Peyer's patch (tissue), 4 donors: ENCODE results near the gene LIG1. TPM values are rescaled to one million over a fixed set of nuclear protein-coding genes. Genes with fewer than 3 reads are reported as not detected.

Experiments
- DNase-seq, 3 donors: peaks; one replicate each; pipeline ENCODE4 v3.0.0-alpha.2; 2017 to 2019
- H3K27ac ChIP-seq, 4 donors: fragments of 200-600 bp; sonication (generic); one replicate each; pipeline ENCODE4 v1.5.1; 2016 to 2019
- H3K27me3 ChIP-seq, 2 donors: fragments of 200-600 bp; sonication (generic); one replicate each; pipeline ENCODE4 v1.5.1; 2019
- H3K36me3 ChIP-seq, 3 donors: fragments of 200-600 bp; sonication (generic); one replicate each; pipeline ENCODE4 v1.5.1; 2016 to 2019
- H3K4me1 ChIP-seq, 4 donors: fragments of 200-600 bp; sonication (generic); one replicate each; pipeline ENCODE4 v1.5.1; 2016 to 2019
- H3K4me3 ChIP-seq, 4 donors: fragments of 200-600 bp; sonication (generic); 1 replicate in 3 of 4; 2 replicates in 1 of 4; pipeline ENCODE4 v1.5.1; 2016 to 2019; ENCODE audit warnings: mild to moderate bottlenecking in 1 of 4
- H3K9me3 ChIP-seq, 4 donors: fragments of 200-600 bp; sonication (generic); one replicate each; pipeline ENCODE4 v1.5.1; 2016 to 2019; ENCODE audit warnings: mild to moderate bottlenecking in 1 of 4
- CTCF ChIP-seq, 6 experiments: fragments of 450-650 bp in 4 of 6; fragments of 200-600 bp in 2 of 6; sonication (generic) in 1 of 6; IDR thresholded peaks; one replicate each; pipeline ENCODE4 v1.5.1; 2017 to 2019; ENCODE audit warnings: antibody characterized with exemption in 6 of 6, mild to moderate bottlenecking in 3 of 6, moderate library complexity in 1 of 6
- POLR2A ChIP-seq, 2 donors: fragments of 450-650 bp; IDR thresholded peaks; one replicate each; pipeline ENCODE4 v1.5.1; 2017; ENCODE audit warnings: antibody characterized with exemption in 2 of 2, mild to moderate bottlenecking in 2 of 2, moderate library complexity in 2 of 2
- total RNA-seq, 4 donors: library from RNA; depleted of rRNA; stranded (reverse); fragments of >200 nt; gene quantifications; one replicate each; pipeline ENCODE4 v1.1.0, GENCODE V29; 2016

The LIG1 gene
- total RNA-seq, 4 donors from 2014 or later: 30.3 to 104 (median 32.9) TPM

DNA sequence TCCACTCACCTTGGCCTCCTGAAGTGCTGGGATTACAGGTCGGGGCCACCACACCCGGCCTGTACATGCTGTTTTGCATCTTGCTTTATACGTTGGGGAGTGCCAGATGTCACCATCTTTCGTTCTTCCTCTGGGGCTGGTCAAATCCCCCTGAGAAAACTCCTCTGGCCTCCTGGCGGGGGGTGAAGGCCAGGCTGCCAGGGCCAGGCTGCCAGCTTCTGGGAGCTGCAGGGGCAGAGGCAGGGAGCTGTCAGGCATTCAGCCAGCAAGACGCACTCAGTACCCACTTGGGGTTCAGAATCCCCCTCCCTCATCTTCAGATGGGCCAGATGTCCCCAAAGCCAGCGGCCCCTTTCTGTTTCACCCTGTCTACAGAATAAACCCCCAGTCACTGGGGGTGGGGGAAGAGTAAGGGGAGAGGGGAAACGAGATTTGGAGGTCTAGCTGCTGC, 16.4 kb upstream of the LIG1 start:
- no peak for TF ChIP-seq POLR2A (IDR thresholded peaks at IDR 0.05)
- TF ChIP-seq CTCF (IDR thresholded peaks at IDR 0.05): no peak
- Histone ChIP-seq H3K27me3 (no peaks in the 10 kb centered on the region), H3K4me3 (no peak overlapping the region), H3K27ac (no peak overlapping the region), H3K36me3 (no peaks in the 10 kb centered on the region), H3K9me3 (peaks cover 0 to 2% (median 0%) of the 10 kb centered on the region in 4 donors), H3K4me1 (no peaks in the 10 kb centered on the region)
- DNase-seq: no peak

DNA sequence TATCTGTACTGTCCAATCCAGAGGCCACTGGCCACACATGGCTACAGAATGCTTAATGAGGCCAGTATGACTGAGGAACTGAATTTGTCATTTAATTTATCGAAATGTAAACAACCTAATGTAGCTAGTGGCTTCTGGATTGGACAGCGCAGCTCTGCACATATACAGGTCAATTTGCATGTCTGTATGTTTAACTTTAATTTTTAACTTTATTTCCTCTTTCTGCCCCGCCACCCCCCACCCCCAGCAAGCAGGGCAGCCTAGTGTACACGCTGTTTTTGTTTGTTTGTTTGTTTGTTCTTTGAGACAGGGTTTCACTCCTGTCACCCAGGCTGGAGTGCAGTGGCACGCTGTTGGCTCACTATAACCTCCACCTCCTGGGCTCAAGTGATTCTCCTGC, 15.9 kb upstream of the LIG1 start:
- no peak for DNase-seq
- H3K36me3 ChIP-seq: no peaks in the 10 kb centered on the region
- H3K27ac ChIP-seq: no peak overlapping the region
- H3K27me3 ChIP-seq: no peaks in the 10 kb centered on the region
- no peak overlapping the region for H3K4me3 ChIP-seq
- peaks cover 0 to 5% (median 0%) of the 10 kb centered on the region in 4 donors for H3K9me3 ChIP-seq
- TF ChIP-seq POLR2A (IDR thresholded peaks at IDR 0.05): no peak
- no peak for TF ChIP-seq CTCF (IDR thresholded peaks at IDR 0.05)
- H3K4me1 ChIP-seq: no peaks in the 10 kb centered on the region

DNA sequence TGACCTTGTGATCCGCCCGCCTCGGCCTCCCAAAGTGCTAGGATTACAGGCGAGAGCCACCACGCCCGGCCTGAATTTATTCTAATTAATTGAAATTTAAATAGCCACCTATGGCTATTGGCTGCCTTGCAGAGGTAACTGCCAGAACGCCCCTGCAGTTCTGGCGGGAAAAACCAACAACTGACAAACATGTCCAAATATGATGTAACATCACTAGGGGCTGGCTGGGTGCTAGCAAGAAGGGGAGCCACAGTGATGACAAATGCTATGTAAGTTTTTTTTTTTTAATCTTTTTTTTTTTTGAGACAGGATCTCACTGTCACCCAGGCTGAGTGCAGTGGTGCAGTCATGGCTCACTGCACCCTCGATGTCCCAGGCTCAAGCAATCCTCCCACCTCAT, 13.2 kb upstream of the LIG1 start:
- no peak for TF ChIP-seq CTCF (IDR thresholded peaks at IDR 0.05)
- TF ChIP-seq POLR2A (IDR thresholded peaks at IDR 0.05): no peak
- no peak overlapping the region for H3K4me3 ChIP-seq
- DNase-seq: no peak
- no peaks in the 10 kb centered on the region for H3K4me1 ChIP-seq
- no peaks in the 10 kb centered on the region for H3K36me3 ChIP-seq
- H3K9me3 ChIP-seq: peaks cover 0 to 5% (median 0%) of the 10 kb centered on the region in 4 donors
- H3K27me3 ChIP-seq: no peaks in the 10 kb centered on the region
- no peak overlapping the region for H3K27ac ChIP-seq

DNA sequence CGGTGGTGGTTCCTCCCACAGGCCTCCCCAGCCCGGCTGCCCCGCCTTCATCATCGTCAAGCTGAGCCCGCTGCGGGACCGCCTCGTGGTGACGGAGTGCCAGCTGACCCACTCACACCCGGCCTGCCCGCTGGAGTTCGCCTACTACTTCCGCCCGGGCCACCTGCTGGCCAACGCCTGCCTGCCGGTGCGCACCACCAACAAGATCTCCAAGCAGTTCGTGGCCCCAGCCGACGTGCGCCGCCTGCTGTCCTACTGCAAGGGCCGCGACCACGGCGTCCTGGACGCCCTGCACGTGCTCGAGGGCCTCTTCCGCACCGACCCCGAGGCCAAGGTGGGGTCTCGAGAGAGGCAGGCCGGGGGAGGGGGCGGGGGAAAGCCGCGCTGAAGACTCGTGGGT, 12.3 kb upstream of the LIG1 start:
- H3K36me3 ChIP-seq: no peaks in the 10 kb centered on the region
- no peaks in the 10 kb centered on the region for H3K27me3 ChIP-seq
- H3K4me3 ChIP-seq: no peak overlapping the region
- no peaks in the 10 kb centered on the region for H3K4me1 ChIP-seq
- no peak overlapping the region for H3K27ac ChIP-seq
- peaks cover 0 to 5% (median 0%) of the 10 kb centered on the region in 4 donors for H3K9me3 ChIP-seq
- TF ChIP-seq CTCF (IDR thresholded peaks at IDR 0.05) (no peak), POLR2A (IDR thresholded peaks at IDR 0.05) (no peak)
- DNase-seq: no peak

DNA sequence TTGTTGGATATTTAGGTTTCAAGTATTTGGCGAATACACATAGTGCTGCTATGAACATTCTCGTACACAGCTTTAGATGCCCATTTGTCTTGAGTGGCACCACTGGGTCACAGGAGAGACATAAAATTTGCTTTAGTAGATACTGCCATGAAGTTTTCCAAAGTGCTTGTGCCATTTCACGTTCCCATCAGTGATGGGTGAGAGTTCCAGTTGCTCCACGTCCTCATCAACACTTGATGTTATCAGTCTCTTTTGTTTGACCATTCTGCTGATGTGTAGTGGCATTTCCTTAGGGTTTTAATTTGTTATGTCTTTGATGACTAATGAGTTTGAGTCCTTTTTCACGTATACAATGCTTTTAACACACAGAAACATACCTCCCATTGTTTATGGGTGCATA, 11.4 kb upstream of the LIG1 start:
- no peaks in the 10 kb centered on the region for H3K27me3 ChIP-seq
- TF ChIP-seq CTCF (IDR thresholded peaks at IDR 0.05): no peak
- no peak for TF ChIP-seq POLR2A (IDR thresholded peaks at IDR 0.05)
- H3K27ac ChIP-seq: no peak overlapping the region
- H3K4me1 ChIP-seq: no peaks in the 10 kb centered on the region
- no peaks in the 10 kb centered on the region for H3K36me3 ChIP-seq
- no peak overlapping the region for H3K4me3 ChIP-seq
- DNase-seq: no peak
- peaks cover 0 to 5% (median 0%) of the 10 kb centered on the region in 4 donors for H3K9me3 ChIP-seq

DNA sequence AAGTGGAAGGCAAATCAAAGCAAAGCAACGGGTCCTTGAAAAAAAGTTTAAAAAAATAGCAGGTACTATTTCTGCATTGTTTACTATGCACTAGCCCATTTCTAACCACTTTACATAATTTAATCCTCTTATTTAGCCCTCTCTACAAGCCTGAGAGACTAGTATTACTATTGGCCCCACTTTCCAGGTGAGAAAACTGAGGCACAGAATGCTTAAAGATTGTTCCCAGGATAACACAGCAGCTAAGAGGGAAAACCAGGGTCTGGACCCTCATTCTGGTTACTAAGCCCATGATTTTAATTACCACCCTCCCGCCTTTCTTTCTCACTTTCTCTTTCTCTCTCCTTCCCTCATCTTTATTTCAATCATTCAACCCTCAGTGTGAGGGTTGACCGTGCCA, 6.1 kb upstream of the LIG1 start:
- DNase-seq: no peak
- peaks cover 0 to 5% (median 1%) of the 10 kb centered on the region in 4 donors for H3K4me1 ChIP-seq
- no peak overlapping the region for H3K4me3 ChIP-seq
- H3K36me3 ChIP-seq: peaks cover 0 to 13% (median 0%) of the 10 kb centered on the region in 3 donors
- no peaks in the 10 kb centered on the region for H3K9me3 ChIP-seq
- TF ChIP-seq CTCF (IDR thresholded peaks at IDR 0.05) (no peak), POLR2A (IDR thresholded peaks at IDR 0.05) (no peak)
- H3K27ac ChIP-seq: no peak overlapping the region
- H3K27me3 ChIP-seq: no peaks in the 10 kb centered on the region
